WTC11 (cell line): ENCODE results near the gene A2ML1. TPM values are rescaled to one million over a fixed set of nuclear protein-coding genes. Genes with fewer than 3 reads are reported as not detected.

Source experiments
- ATAC-seq: fragments of 200-7000 bp; cut with Tn5 transposase; 2 replicates; pipeline ENCODE4 v1.10.0; 2021; ENCODE audit warnings: mild to moderate bottlenecking, moderate library complexity
- CTCF ChIA-PET: fragments of 300-600 bp; sonication (Branson Sonifier 250); formaldehyde crosslinking; loops from one replicate; lab custom pipeline; 2021; ENCODE audit warnings: antibody characterized with exemption; lab: Charles Lee
- POLR2A ChIA-PET: fragments of 350-600 bp; sonication (Branson Sonifier 250); formaldehyde crosslinking; loops from one replicate; lab custom pipeline; 2021; ENCODE audit warnings: antibody characterized with exemption; lab: Charles Lee
- DNase-seq: peaks from one replicate; pipeline ENCODE4 v3.0.0; 2021; ENCODE audit warnings: low spot score
- H3K27ac Mint-ChIP-seq: 2 replicates; pipeline ENCODE4 v1.8.0; 2021; ENCODE audit warnings: mixed read lengths
- H3K27me3 Mint-ChIP-seq: 2 replicates; pipeline ENCODE4 v1.8.0; 2021; ENCODE audit warnings: low read depth, mild to moderate bottlenecking, moderate library complexity, mixed read lengths
- H3K36me3 Mint-ChIP-seq: 2 replicates; pipeline ENCODE4 v1.8.0; 2021; ENCODE audit warnings: mixed read lengths
- H3K4me1 Mint-ChIP-seq: 2 replicates; pipeline ENCODE4 v1.8.0; 2022; ENCODE audit warnings: mixed read lengths
- H3K4me3 Mint-ChIP-seq: 2 replicates; pipeline ENCODE4 v1.8.0; 2021; ENCODE audit warnings: mild to moderate bottlenecking, moderate library complexity, mixed read lengths
- H3K9me3 Mint-ChIP-seq: 2 replicates; pipeline ENCODE4 v1.8.0; 2021; ENCODE audit warnings: mixed read lengths
- CREB1 ChIP-seq: sonication (generic); formaldehyde crosslinking; IDR thresholded peaks from 2 replicates; pipeline ENCODE4 v1.8.0; 2023; ENCODE audit warnings: mild to moderate bottlenecking, missing genetic modification reagents
- FOXP1 ChIP-seq: sonication (generic); formaldehyde crosslinking; IDR thresholded peaks from 2 replicates; pipeline ENCODE4 v1.8.0; 2022; ENCODE audit warnings: missing genetic modification reagents, mild to moderate bottlenecking, moderate library complexity, borderline replicate concordance
- NR2C2 ChIP-seq: sonication (generic); formaldehyde crosslinking; IDR thresholded peaks from 2 replicates; pipeline ENCODE4 v1.8.0; 2022; ENCODE audit warnings: mild to moderate bottlenecking, missing genetic modification reagents
- NR3C1 ChIP-seq: sonication (generic); formaldehyde crosslinking; conservative IDR thresholded peaks from 2 replicates; pipeline ENCODE4 v1.8.1; 2023; ENCODE audit warnings: low read depth, mild to moderate bottlenecking, missing genetic modification reagents
- TCF7 ChIP-seq: sonication (generic); formaldehyde crosslinking; IDR thresholded peaks from 2 replicates; pipeline ENCODE4 v1.8.0; 2022; ENCODE audit warnings: mild to moderate bottlenecking, low read depth, missing genetic modification reagents, moderate library complexity
- ZNF219 ChIP-seq: sonication (generic); formaldehyde crosslinking; IDR thresholded peaks from 2 replicates; pipeline ENCODE4 v1.8.0; 2023; ENCODE audit warnings: missing genetic modification reagents, mild to moderate bottlenecking, borderline replicate concordance
- ZNF396 ChIP-seq: fragments of 250-450 bp; sonication (Bioruptor Pico); IDR thresholded peaks from 2 replicates; pipeline ENCODE4 v1.8.0; 2021; ENCODE audit warnings: mild to moderate bottlenecking, moderate library complexity, borderline replicate concordance
- total RNA-seq: library from RNA; stranded (reverse); gene quantifications from 3 replicates; pipeline ENCODE4 v1.2.3, GENCODE V29; 2021
- TF ChIP-seq, protein P1 (sequence below): sonication (generic); formaldehyde crosslinking; IDR thresholded peaks from 2 replicates; pipeline ENCODE4 v1.8.0; 2023; ENCODE audit warnings: mild to moderate bottlenecking, missing genetic modification reagents
- TF ChIP-seq, protein P2 (sequence below): sonication (generic); formaldehyde crosslinking; IDR thresholded peaks from 2 replicates; pipeline ENCODE4 v1.8.1; 2023; ENCODE audit warnings: mild to moderate bottlenecking, missing genetic modification reagents
- TF ChIP-seq, protein P3 (sequence below): sonication (generic); formaldehyde crosslinking; IDR thresholded peaks from 2 replicates; pipeline ENCODE4 v1.8.1; 2023; ENCODE audit warnings: mild to moderate bottlenecking, moderate library complexity, missing genetic modification reagents
- TF ChIP-seq, protein P4 (sequence below): sonication (generic); formaldehyde crosslinking; IDR thresholded peaks from 2 replicates; pipeline ENCODE4 v1.8.1; 2022; ENCODE audit warnings: mild to moderate bottlenecking, missing genetic modification reagents, moderate library complexity, borderline replicate concordance
- TF ChIP-seq, protein P5 (sequence below): sonication (generic); formaldehyde crosslinking; IDR thresholded peaks from 2 replicates; pipeline ENCODE4 v1.8.1; 2023; ENCODE audit warnings: mild to moderate bottlenecking, missing genetic modification reagents, moderate library complexity
- TF ChIP-seq, protein P6 (sequence below): sonication (generic); formaldehyde crosslinking; conservative IDR thresholded peaks from 2 replicates; pipeline ENCODE4 v1.8.1; 2023; ENCODE audit warnings: mild to moderate bottlenecking, low read depth, missing genetic modification reagents, moderate library complexity

The A2ML1 gene
- total RNA-seq, 1 experiment from 2014 or later = 10.5 TPM

DNA sequence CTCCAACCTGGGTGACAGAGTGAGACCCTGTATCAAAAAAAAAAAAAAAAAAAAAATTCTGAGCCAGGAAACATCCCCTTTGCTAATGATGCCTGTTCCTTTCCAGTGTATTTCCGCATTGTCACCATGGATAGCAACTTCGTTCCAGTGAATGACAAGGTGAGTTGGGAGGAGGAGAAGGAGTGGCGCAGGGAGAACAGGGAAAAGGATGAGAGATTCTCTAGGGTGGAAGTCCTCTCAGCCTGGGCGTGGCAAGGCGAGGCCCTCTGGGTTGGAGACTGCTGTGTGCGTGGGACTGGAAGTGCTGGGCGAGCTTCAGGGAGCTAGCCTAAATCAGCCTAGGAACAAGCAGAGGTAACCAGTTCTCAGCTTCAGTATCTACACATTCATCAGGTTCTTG lies 7.2 kb downstream of the A2ML1 start:
- peaks cover 19% of the 10 kb centered on the region for H3K9me3 Mint-ChIP-seq
- H3K27me3 Mint-ChIP-seq = no peaks in the 10 kb centered on the region; the same call in 1 of the 2 replicates
- ATAC-seq (no peak), DNase-seq (no peak)
- POLR2A ChIA-PET = interaction anchor here (1.5 kb wide), 1 partner anchor 31 kb away, joined by 3 read pairs; no protein-coding TSS in a partner anchor
- H3K27ac Mint-ChIP-seq = peak overlapping the region; percentile 67
- no peak overlapping the region for H3K4me3 Mint-ChIP-seq
- CTCF ChIA-PET = interaction anchor here (0.7 to 3.2 kb wide), 5 partner anchors 10 to 380 kb away, joined by 3 to 20 read pairs (median 9); no protein-coding TSS in a partner anchor
- peaks cover 67% of the 10 kb centered on the region for H3K4me1 Mint-ChIP-seq
- TF ChIP-seq NR2C2 (CRISPR knock-in tag) (no peak), CREB1 (CRISPR knock-in tag) (no peak), ZNF396 (no peak), ZNF219 (no peak), NR3C1 (CRISPR knock-in tag) (no peak), FOXP1 (no peak)
- TF ChIP-seq, protein P1, sequence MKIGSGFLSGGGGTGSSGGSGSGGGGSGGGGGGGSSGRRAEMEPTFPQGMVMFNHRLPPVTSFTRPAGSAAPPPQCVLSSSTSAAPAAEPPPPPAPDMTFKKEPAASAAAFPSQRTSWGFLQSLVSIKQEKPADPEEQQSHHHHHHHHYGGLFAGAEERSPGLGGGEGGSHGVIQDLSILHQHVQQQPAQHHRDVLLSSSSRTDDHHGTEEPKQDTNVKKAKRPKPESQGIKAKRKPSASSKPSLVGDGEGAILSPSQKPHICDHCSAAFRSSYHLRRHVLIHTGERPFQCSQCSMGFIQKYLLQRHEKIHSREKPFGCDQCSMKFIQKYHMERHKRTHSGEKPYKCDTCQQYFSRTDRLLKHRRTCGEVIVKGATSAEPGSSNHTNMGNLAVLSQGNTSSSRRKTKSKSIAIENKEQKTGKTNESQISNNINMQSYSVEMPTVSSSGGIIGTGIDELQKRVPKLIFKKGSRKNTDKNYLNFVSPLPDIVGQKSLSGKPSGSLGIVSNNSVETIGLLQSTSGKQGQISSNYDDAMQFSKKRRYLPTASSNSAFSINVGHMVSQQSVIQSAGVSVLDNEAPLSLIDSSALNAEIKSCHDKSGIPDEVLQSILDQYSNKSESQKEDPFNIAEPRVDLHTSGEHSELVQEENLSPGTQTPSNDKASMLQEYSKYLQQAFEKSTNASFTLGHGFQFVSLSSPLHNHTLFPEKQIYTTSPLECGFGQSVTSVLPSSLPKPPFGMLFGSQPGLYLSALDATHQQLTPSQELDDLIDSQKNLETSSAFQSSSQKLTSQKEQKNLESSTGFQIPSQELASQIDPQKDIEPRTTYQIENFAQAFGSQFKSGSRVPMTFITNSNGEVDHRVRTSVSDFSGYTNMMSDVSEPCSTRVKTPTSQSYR (CRISPR knock-in tag) = no peak
- TF ChIP-seq, protein P2, sequence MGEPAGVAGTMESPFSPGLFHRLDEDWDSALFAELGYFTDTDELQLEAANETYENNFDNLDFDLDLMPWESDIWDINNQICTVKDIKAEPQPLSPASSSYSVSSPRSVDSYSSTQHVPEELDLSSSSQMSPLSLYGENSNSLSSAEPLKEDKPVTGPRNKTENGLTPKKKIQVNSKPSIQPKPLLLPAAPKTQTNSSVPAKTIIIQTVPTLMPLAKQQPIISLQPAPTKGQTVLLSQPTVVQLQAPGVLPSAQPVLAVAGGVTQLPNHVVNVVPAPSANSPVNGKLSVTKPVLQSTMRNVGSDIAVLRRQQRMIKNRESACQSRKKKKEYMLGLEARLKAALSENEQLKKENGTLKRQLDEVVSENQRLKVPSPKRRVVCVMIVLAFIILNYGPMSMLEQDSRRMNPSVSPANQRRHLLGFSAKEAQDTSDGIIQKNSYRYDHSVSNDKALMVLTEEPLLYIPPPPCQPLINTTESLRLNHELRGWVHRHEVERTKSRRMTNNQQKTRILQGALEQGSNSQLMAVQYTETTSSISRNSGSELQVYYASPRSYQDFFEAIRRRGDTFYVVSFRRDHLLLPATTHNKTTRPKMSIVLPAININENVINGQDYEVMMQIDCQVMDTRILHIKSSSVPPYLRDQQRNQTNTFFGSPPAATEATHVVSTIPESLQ (CRISPR knock-in tag) = no peak
- TF ChIP-seq, protein P3, sequence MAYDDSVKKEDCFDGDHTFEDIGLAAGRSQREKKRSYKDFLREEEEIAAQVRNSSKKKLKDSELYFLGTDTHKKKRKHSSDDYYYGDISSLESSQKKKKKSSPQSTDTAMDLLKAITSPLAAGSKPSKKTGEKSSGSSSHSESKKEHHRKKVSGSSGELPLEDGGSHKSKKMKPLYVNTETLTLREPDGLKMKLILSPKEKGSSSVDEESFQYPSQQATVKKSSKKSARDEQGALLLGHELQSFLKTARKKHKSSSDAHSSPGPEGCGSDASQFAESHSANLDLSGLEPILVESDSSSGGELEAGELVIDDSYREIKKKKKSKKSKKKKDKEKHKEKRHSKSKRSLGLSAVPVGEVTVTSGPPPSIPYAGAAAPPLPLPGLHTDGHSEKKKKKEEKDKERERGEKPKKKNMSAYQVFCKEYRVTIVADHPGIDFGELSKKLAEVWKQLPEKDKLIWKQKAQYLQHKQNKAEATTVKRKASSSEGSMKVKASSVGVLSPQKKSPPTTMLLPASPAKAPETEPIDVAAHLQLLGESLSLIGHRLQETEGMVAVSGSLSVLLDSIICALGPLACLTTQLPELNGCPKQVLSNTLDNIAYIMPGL (CRISPR knock-in tag) = no peak
- TF ChIP-seq, protein P4, sequence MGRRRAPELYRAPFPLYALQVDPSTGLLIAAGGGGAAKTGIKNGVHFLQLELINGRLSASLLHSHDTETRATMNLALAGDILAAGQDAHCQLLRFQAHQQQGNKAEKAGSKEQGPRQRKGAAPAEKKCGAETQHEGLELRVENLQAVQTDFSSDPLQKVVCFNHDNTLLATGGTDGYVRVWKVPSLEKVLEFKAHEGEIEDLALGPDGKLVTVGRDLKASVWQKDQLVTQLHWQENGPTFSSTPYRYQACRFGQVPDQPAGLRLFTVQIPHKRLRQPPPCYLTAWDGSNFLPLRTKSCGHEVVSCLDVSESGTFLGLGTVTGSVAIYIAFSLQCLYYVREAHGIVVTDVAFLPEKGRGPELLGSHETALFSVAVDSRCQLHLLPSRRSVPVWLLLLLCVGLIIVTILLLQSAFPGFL (CRISPR knock-in tag) = no peak
- TF ChIP-seq, protein P5, sequence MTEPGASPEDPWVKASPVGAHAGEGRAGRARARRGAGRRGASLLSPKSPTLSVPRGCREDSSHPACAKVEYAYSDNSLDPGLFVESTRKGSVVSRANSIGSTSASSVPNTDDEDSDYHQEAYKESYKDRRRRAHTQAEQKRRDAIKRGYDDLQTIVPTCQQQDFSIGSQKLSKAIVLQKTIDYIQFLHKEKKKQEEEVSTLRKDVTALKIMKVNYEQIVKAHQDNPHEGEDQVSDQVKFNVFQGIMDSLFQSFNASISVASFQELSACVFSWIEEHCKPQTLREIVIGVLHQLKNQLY (CRISPR knock-in tag) = no peak
- TF ChIP-seq, protein P6, sequence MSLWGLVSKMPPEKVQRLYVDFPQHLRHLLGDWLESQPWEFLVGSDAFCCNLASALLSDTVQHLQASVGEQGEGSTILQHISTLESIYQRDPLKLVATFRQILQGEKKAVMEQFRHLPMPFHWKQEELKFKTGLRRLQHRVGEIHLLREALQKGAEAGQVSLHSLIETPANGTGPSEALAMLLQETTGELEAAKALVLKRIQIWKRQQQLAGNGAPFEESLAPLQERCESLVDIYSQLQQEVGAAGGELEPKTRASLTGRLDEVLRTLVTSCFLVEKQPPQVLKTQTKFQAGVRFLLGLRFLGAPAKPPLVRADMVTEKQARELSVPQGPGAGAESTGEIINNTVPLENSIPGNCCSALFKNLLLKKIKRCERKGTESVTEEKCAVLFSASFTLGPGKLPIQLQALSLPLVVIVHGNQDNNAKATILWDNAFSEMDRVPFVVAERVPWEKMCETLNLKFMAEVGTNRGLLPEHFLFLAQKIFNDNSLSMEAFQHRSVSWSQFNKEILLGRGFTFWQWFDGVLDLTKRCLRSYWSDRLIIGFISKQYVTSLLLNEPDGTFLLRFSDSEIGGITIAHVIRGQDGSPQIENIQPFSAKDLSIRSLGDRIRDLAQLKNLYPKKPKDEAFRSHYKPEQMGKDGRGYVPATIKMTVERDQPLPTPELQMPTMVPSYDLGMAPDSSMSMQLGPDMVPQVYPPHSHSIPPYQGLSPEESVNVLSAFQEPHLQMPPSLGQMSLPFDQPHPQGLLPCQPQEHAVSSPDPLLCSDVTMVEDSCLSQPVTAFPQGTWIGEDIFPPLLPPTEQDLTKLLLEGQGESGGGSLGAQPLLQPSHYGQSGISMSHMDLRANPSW = no peak
- H3K36me3 Mint-ChIP-seq = peaks cover 31% of the 10 kb centered on the region

DNA sequence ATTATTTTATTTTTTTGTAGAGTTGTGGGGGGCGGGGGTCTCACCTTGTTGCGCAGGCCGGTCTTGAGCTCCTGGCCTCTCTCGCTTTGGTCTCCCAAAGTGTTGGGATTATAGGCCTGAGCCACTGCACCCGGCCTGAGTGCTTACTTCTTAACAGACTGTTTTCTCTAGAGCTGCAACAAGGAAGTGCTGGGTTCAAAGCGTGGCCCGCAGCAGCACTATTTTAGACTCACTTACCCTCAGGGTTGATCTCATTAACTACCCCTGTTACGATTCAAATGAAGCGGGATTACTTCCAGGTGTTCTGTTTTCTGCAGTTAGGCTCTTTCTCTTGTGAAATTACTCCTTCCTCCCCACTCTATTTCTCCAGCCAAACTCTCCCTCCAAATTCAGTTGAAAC lies 8.7 kb downstream of the A2ML1 start:
- no peak for DNase-seq
- peak overlapping the region; percentile 96 for H3K27ac Mint-ChIP-seq
- H3K9me3 Mint-ChIP-seq = peaks cover 4% of the 10 kb centered on the region; the same call in 1 of the 2 replicates
- peaks cover 74% of the 10 kb centered on the region for H3K4me1 Mint-ChIP-seq
- H3K27me3 Mint-ChIP-seq = no peaks in the 10 kb centered on the region; the same call in 1 of the 2 replicates
- POLR2A ChIA-PET = no interaction called here
- peak overlapping the region; percentile 39 for H3K4me3 Mint-ChIP-seq
- CTCF ChIA-PET = interaction anchor here (0.6 to 3.2 kb wide), 6 partner anchors 29 to 222 kb away, joined by 3 to 20 read pairs (median 3); no protein-coding TSS in a partner anchor
- ATAC-seq = peak; percentile 52
- peaks cover 27% of the 10 kb centered on the region for H3K36me3 Mint-ChIP-seq
- TF ChIP-seq TCF7 = no peak
